Neutrophil (primary cell): ENCODE data around the gene RAP2C.

ENCODE experiments used
- H3K27ac ChIP-seq: fragments of 200-600 bp; sonication (generic); 2 replicates; pipeline ENCODE4 v1.5.1; 2016; ENCODE audit warnings: mild to moderate bottlenecking, moderate library complexity
- H3K27me3 ChIP-seq: fragments of 200-600 bp; sonication (generic); 2 replicates; pipeline ENCODE4 v1.6.0; 2016; ENCODE audit warnings: mild to moderate bottlenecking
- H3K36me3 ChIP-seq: fragments of 200-600 bp; sonication (generic); 2 replicates; pipeline ENCODE4 v1.5.1; 2017
- H3K4me1 ChIP-seq, 2 experiments: fragments of 200-600 bp in 1 of 2; sonication (generic) in 1 of 2; 1 replicate in 1 of 2; 2 replicates in 1 of 2; pipeline versions ENCODE4 v1.5.1 to v1.6.1; 2013 to 2016; ENCODE audit warnings: low read depth in 1 of 2, low read length in 1 of 2, mild to moderate bottlenecking in 1 of 2, moderate library complexity in 1 of 2; ENCODE audit not compliant: control insufficient read depth in 1 of 2, insufficient read depth in 1 of 2
- H3K4me3 ChIP-seq, 2 experiments: fragments of 200-600 bp in 1 of 2; sonication (generic) in 1 of 2; 1 replicate in 1 of 2; 2 replicates in 1 of 2; pipeline ENCODE4 v1.5.1; 2013 to 2016; ENCODE audit warnings: low read depth in 1 of 2, low read length in 1 of 2, mild to moderate bottlenecking in 1 of 2, moderate library complexity in 1 of 2
- H3K9me3 ChIP-seq: fragments of 200-600 bp; sonication (generic); 2 replicates; pipeline ENCODE4 v1.5.1; 2016
- CTCF ChIP-seq: fragments of 200-600 bp; sonication (generic); IDR thresholded peaks from 2 replicates; pipeline ENCODE4 v1.5.1; 2016; ENCODE audit warnings: antibody characterized with exemption

The RAP2C gene

DNA sequence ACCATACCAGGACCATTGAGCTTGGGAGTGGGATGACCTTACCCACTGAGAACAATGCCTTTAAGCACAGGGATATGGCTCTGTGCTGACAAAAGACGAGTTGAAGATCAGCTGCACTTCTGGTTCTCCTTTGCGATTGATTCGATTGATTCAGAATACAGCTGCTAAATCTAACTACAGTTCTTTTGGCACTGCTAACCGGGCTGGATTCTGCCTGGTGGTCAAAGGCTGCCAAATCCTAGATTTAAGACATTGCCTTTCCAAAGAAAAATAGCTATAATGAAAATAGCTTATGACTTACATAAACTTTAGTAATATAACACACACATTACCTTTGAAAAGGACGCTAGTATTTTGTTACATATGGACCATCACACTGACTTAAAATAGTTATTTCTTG lies 18.3 kb downstream of the RAP2C start:
- Histone ChIP-seq H3K4me1 (peaks cover 0 to 4% of the 10 kb centered on the region in 2 experiments), H3K27ac (no peak overlapping the region), H3K9me3 (no peaks in the 10 kb centered on the region), H3K4me3 (no peak overlapping the region), H3K27me3 (no peaks in the 10 kb centered on the region), H3K36me3 (peaks cover 7% of the 10 kb centered on the region)
- TF ChIP-seq CTCF: no peak

- peaks cover 0 to 4% of the 10 kb centered on the region in 2 experiments for H3K4me1 ChIP-seq
- no peak overlapping the region for H3K27ac ChIP-seq
- no peaks in the 10 kb centered on the region for H3K27me3 ChIP-seq
- H3K4me3 ChIP-seq: no peak overlapping the region
- H3K9me3 ChIP-seq: no peaks in the 10 kb centered on the region
- peaks cover 7% of the 10 kb centered on the region for H3K36me3 ChIP-seq
- TF ChIP-seq CTCF: no peak
Measured at GRCh38 chrX:132199941-132200340, 19.3 kb downstream of the RAP2C start.

DNA sequence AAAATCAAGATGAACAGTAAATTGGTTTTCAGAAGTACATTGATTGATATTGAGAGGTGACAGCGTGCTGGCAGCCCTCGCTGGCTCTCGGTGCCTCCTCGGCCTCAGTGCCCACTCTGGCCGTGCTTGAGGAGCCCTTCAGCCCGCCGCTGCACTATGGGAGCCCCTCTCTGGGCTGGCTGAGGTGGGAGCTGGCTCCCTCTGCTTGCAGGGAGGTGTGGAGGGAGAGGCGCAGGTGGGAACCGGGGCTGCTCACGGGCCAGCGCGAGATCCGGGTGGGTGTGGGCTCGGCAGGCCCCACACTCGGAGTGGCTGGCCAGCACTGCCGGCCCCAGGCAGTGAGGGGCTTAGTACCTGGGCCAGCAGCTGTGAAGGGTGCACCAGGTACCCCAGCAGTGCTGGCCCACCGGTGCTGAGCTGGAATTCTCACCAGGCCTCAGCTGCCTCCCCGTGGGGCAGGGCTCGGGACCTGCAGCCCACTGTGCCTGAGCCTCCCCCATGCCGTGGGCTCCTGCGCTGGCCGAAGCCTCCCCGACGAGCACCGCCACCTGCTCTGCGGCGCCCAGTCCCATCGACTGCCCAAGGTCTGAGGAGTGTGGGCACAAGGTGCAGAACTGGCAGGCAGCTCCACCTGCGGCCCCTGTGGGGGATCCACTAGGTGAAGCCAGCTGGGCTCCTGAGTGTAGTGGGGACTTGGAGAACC lies 25.2 kb downstream of the RAP2C start:
- Histone ChIP-seq H3K4me3 (no peak overlapping the region), H3K4me1 (peaks cover 0 to 4% of the 10 kb centered on the region in 2 experiments), H3K36me3 (no peaks in the 10 kb centered on the region), H3K27ac (no peak overlapping the region), H3K27me3 (no peaks in the 10 kb centered on the region), H3K9me3 (no peaks in the 10 kb centered on the region)
- TF ChIP-seq CTCF: no peak

- no peaks in the 10 kb centered on the region for H3K36me3 ChIP-seq
- no peaks in the 10 kb centered on the region for H3K27me3 ChIP-seq
- peaks cover 0 to 4% of the 10 kb centered on the region in 2 experiments for H3K4me1 ChIP-seq
- no peak for TF ChIP-seq CTCF
- H3K27ac ChIP-seq: no peak overlapping the region
- no peaks in the 10 kb centered on the region for H3K9me3 ChIP-seq
- no peak overlapping the region for H3K4me3 ChIP-seq
Measured at GRCh38 chrX:132191938-132192337, 27.3 kb downstream of the RAP2C start.

GRCh38 chrX:132188175-132188574 lies 31.1 kb downstream of the RAP2C start:
- TF ChIP-seq CTCF: no peak
- no peak overlapping the region for H3K4me3 ChIP-seq

More at GRCh38 chrX:132188175-132188574, 31.1 kb downstream of the RAP2C start:
- no peaks in the 10 kb centered on the region for H3K27me3 ChIP-seq
- no peak overlapping the region for H3K27ac ChIP-seq
- no peaks in the 10 kb centered on the region for H3K9me3 ChIP-seq
- H3K36me3 ChIP-seq: no peaks in the 10 kb centered on the region
- H3K4me1 ChIP-seq: no peaks in the 10 kb centered on the region
